ENCODE results near the gene OR4C5.
"Not testable (repeated sequence)": the region's sequence is repeated elsewhere in the genome, so short reads cannot be mapped to it uniquely, and the experiment has no call there.

Gene OR4C5

DNA sequence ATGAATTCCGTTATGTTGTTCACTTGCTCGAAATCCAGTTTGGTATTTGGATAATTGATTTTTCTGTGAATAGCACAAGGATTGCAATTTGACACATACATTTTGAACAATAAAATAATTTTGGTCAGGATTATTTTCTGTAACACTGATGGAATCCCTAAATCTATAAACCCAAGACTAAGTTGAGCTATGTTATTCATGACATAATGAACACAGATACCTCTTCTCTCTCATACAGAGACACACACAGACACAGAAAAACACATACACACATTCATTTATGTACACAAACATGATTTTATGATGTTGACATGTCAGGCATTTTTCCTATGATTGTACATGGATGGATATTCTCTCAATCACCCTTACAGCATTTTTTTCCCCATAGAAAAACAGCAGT, at the start of gene OR4C5:
TSS of gene OR4C5 (minus strand) at position 101 of the 400 bp plus-strand sequence. CDS start at position 101, 0 bp downstream.
- H3K27me3 ChIP-seq (ENCODE audit: control insufficient read depth in 5 of 5, insufficient read depth in 4 of 5, low read length in 5 of 5), result no peaks in the 10 kb centered on the region
- peaks cover 0 to 5% (median 0%) of the 10 kb centered on the region in 5 donors for H3K9me3 ChIP-seq (ENCODE audit: control insufficient read depth in 5 of 5, low read length in 5 of 5)
- H3K9ac ChIP-seq (ENCODE audit: low read length in 5 of 5), result no peak within 1 kb of the TSS

DNA sequence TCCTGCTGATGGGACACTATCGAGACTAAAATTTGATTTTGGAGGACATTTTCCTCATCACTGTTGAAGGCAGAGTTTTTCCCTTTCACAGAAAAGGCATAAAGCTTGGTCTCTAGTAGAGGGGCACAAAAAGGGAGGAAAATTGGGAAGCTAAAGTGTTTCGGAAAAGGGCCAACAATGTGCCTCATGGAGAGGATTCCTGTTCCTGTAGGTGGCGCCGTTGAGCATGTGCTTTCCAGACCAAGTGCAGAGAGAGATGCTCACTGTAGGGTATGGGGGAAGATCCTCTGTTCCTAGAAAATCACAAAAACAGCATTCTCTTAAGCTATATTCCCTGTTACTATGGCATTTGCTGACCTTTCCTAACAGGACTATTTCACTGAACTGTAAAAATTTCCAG, 18.4 kb upstream of the OR4C5 start:
- H3K9ac ChIP-seq (ENCODE audit: low read length in 5 of 5), result no peak overlapping the region
- H3K9me3 ChIP-seq (ENCODE audit: control insufficient read depth in 5 of 5, low read length in 5 of 5), result peaks cover 1 to 41% (median 20%) of the 10 kb centered on the region in 5 donors
- H3K27me3 ChIP-seq (ENCODE audit: control insufficient read depth in 5 of 5, insufficient read depth in 4 of 5, low read length in 5 of 5), result no peaks in the 10 kb centered on the region
- no peaks in the 10 kb centered on the region for H3K4me1 ChIP-seq (ENCODE audit: control insufficient read depth in 5 of 5, insufficient read depth in 5 of 5, low read length in 5 of 5)
- no peak overlapping the region for H3K27ac ChIP-seq (ENCODE audit: low read depth, low read length)
- H3K4me3 ChIP-seq (ENCODE audit: low read depth in 1 of 5, low read length in 5 of 5), result no peak overlapping the region
- H3K36me3 ChIP-seq (ENCODE audit: control insufficient read depth in 5 of 5, insufficient read depth in 5 of 5, low read length in 5 of 5), result no peaks in the 10 kb centered on the region

More for the DNA sequence above, at the start of gene OR4C5:
- H3K4me1 ChIP-seq (ENCODE audit: control insufficient read depth in 5 of 5, insufficient read depth in 5 of 5, low read length in 5 of 5), result no peaks in the 10 kb centered on the region
- no peaks in the 10 kb centered on the region for H3K36me3 ChIP-seq (ENCODE audit: control insufficient read depth in 5 of 5, insufficient read depth in 5 of 5, low read length in 5 of 5)
- no peak within 1 kb of the TSS for H3K4me3 ChIP-seq (ENCODE audit: low read depth in 1 of 5, low read length in 5 of 5)
- H3K27ac ChIP-seq (ENCODE audit: low read depth, low read length), result no peak within 1 kb of the TSS

- H3K4me3 ChIP-seq (ENCODE audit: low read depth in 1 of 5, low read length in 5 of 5); H3K27me3 ChIP-seq (ENCODE audit: control insufficient read depth in 5 of 5, insufficient read depth in 4 of 5, low read length in 5 of 5); H3K4me1 ChIP-seq (ENCODE audit: control insufficient read depth in 5 of 5, insufficient read depth in 5 of 5, low read length in 5 of 5); H3K36me3 ChIP-seq (ENCODE audit: control insufficient read depth in 5 of 5, insufficient read depth in 5 of 5, low read length in 5 of 5); H3K27ac ChIP-seq (ENCODE audit: low read depth, low read length); H3K9ac ChIP-seq (ENCODE audit: low read length in 5 of 5): not testable (repeated sequence)
- peaks cover 4 to 43% (median 24%) of the 10 kb centered on the region in 5 donors for H3K9me3 ChIP-seq (ENCODE audit: control insufficient read depth in 5 of 5, low read length in 5 of 5)
These were observed 17.9 kb upstream of the OR4C5 start for GRCh38 chr11:48384151-48384550.

DNA sequence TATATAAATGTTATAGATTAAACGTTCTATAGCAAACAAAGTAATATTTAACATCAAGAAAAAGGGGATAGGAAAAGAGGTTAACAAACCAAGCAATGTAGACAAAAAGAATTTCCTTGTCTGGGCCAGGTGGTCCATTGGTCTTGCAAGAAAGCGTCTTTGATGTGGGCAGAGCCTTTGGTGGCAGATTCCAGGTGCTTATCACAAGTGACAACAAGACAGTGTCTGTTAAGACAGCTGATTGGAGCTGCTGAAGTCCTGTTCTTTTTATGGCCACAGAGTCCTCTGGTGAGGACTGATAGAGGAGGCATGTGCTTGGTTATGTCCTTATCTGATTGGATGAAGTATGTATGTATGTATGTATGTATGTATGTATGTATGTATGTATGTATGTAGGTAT, 5.0 kb downstream of the OR4C5 start:
- peaks cover 0 to 11% (median 0%) of the 10 kb centered on the region in 5 donors for H3K9me3 ChIP-seq (ENCODE audit: control insufficient read depth in 5 of 5, low read length in 5 of 5)
- not testable (repeated sequence) for H3K27ac ChIP-seq (ENCODE audit: low read depth, low read length); H3K9ac ChIP-seq (ENCODE audit: low read length in 5 of 5); H3K4me1 ChIP-seq (ENCODE audit: control insufficient read depth in 5 of 5, insufficient read depth in 5 of 5, low read length in 5 of 5); H3K27me3 ChIP-seq (ENCODE audit: control insufficient read depth in 5 of 5, insufficient read depth in 4 of 5, low read length in 5 of 5); H3K36me3 ChIP-seq (ENCODE audit: control insufficient read depth in 5 of 5, insufficient read depth in 5 of 5, low read length in 5 of 5); H3K4me3 ChIP-seq (ENCODE audit: low read depth in 1 of 5, low read length in 5 of 5)

DNA sequence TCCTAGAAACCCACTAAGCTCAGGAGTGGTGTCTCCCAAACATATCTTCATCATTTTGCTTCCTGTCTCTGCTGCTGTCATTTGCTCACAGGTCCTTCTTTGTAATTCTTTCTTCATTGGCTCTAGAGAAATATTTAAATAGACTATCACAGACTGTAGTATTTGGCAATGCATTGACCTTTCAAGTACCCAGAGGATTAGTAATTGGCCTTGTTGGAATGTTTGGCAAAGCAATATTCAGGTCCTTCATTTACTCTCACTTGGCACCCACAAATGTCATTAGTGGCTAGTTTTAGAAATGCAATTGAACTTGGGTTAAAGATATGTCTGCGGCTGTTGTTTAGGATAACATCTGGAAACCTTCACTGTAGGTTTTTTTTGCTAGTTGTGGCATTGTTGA, 11.6 kb downstream of the OR4C5 start:
- H3K4me3 ChIP-seq (ENCODE audit: low read depth in 1 of 5, low read length in 5 of 5), result no peak overlapping the region
- H3K9ac ChIP-seq (ENCODE audit: low read length in 5 of 5), result no peak overlapping the region
- peaks cover 0 to 6% (median 3%) of the 10 kb centered on the region in 5 donors for H3K9me3 ChIP-seq (ENCODE audit: control insufficient read depth in 5 of 5, low read length in 5 of 5)
- no peaks in the 10 kb centered on the region for H3K4me1 ChIP-seq (ENCODE audit: control insufficient read depth in 5 of 5, insufficient read depth in 5 of 5, low read length in 5 of 5)
- no peak overlapping the region for H3K27ac ChIP-seq (ENCODE audit: low read depth, low read length)
- H3K36me3 ChIP-seq (ENCODE audit: control insufficient read depth in 5 of 5, insufficient read depth in 5 of 5, low read length in 5 of 5), result no peaks in the 10 kb centered on the region
- no peaks in the 10 kb centered on the region for H3K27me3 ChIP-seq (ENCODE audit: control insufficient read depth in 5 of 5, insufficient read depth in 4 of 5, low read length in 5 of 5)

DNA sequence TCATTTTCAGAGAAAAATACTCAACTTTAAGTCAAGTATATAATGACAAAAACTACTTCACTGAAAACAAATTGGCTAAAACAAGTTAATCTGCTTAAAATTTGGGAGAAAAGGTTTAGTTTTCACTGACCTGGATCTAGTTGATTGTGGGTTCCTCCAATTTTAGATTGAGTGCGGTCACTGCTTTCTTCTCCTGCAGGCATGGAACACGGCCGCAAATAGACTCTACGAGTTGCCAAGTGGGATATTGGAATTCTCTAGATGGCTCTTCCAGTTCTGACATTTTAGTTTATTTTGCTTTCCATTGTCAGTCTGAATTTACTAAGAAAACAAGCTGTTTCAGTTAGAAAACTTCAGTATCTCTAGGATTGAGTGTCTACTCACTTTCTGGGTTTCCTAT, 12.3 kb downstream of the OR4C5 start:
- peaks cover 0 to 6% (median 3%) of the 10 kb centered on the region in 5 donors for H3K9me3 ChIP-seq (ENCODE audit: control insufficient read depth in 5 of 5, low read length in 5 of 5)
- H3K4me3 ChIP-seq (ENCODE audit: low read depth in 1 of 5, low read length in 5 of 5), result no peak overlapping the region
- no peaks in the 10 kb centered on the region for H3K4me1 ChIP-seq (ENCODE audit: control insufficient read depth in 5 of 5, insufficient read depth in 5 of 5, low read length in 5 of 5)
- no peak overlapping the region for H3K9ac ChIP-seq (ENCODE audit: low read length in 5 of 5)
- H3K36me3 ChIP-seq (ENCODE audit: control insufficient read depth in 5 of 5, insufficient read depth in 5 of 5, low read length in 5 of 5), result no peaks in the 10 kb centered on the region
- no peaks in the 10 kb centered on the region for H3K27me3 ChIP-seq (ENCODE audit: control insufficient read depth in 5 of 5, insufficient read depth in 4 of 5, low read length in 5 of 5)
- no peak overlapping the region for H3K27ac ChIP-seq (ENCODE audit: low read depth, low read length)

DNA sequence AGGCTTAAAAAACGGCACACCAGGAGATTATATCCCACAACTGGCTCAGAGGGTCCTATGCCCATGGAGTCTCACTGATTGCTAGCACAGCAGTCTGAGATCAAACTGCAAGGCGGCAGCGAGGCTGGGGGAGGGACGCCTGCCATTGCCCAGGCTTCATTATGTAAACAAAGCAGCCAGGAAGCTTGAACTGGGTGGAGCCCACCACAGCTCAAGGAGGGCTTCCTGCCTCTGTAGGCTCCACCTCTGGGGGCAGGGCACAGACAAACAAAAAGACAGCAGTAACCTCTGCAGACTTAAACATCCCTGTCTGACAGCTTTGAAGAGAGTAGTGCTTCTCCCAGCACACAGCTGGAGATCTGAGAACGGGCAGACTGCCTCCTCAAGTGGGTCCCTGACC, 20.0 kb downstream of the OR4C5 start:
- not testable (repeated sequence) for H3K4me1 ChIP-seq (ENCODE audit: control insufficient read depth in 5 of 5, insufficient read depth in 5 of 5, low read length in 5 of 5); H3K36me3 ChIP-seq (ENCODE audit: control insufficient read depth in 5 of 5, insufficient read depth in 5 of 5, low read length in 5 of 5)

DNA sequence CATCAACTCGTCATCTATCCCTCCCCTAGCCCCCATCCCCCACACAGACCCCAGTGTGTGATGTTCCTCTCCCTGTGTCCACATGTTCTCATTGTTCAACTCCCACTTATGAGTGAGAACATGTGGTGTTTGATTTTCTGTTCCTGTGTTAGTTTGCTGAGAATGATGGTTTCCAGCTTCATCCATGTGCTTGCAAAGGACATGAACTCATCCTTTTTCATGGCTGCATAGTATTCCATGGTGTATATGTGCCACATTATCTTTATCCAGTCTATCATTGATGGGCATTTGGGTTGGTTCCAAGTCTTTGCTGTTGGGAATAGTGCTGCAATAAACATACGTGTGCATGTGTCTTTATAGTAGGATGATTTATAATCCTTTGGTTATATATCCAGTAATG, 23.8 kb downstream of the OR4C5 start:
- H3K9ac ChIP-seq (ENCODE audit: low read length in 5 of 5); H3K36me3 ChIP-seq (ENCODE audit: control insufficient read depth in 5 of 5, insufficient read depth in 5 of 5, low read length in 5 of 5); H3K4me1 ChIP-seq (ENCODE audit: control insufficient read depth in 5 of 5, insufficient read depth in 5 of 5, low read length in 5 of 5); H3K27me3 ChIP-seq (ENCODE audit: control insufficient read depth in 5 of 5, insufficient read depth in 4 of 5, low read length in 5 of 5); H3K4me3 ChIP-seq (ENCODE audit: low read depth in 1 of 5, low read length in 5 of 5); H3K9me3 ChIP-seq (ENCODE audit: control insufficient read depth in 5 of 5, low read length in 5 of 5); H3K27ac ChIP-seq (ENCODE audit: low read depth, low read length): not testable (repeated sequence)

More for the DNA sequence above, 20.0 kb downstream of the OR4C5 start:
- H3K27ac ChIP-seq (ENCODE audit: low read depth, low read length); H3K9me3 ChIP-seq (ENCODE audit: control insufficient read depth in 5 of 5, low read length in 5 of 5); H3K27me3 ChIP-seq (ENCODE audit: control insufficient read depth in 5 of 5, insufficient read depth in 4 of 5, low read length in 5 of 5); H3K4me3 ChIP-seq (ENCODE audit: low read depth in 1 of 5, low read length in 5 of 5); H3K9ac ChIP-seq (ENCODE audit: low read length in 5 of 5): not testable (repeated sequence)

DNA sequence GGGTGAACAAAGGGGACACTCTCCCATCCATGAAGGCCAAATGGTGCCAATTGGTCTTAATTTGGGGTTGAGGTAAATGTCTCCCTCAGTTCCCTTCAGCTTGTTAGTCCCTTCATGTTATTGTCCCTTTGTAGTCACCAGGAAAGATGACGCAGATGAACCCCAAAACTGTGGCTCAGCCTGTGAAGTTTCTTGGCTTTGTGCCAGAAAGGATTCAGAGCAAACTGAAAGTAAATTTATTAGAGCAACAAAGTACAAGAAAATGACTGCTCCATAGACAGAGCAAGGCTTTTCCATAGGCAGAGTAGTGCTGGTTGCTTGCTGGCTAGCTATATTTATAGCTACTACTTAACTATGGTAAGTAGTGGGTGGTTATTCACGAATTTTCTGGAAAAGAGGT, 24.8 kb downstream of the OR4C5 start:
- no peaks in the 10 kb centered on the region for H3K36me3 ChIP-seq (ENCODE audit: control insufficient read depth in 5 of 5, insufficient read depth in 5 of 5, low read length in 5 of 5)

DNA sequence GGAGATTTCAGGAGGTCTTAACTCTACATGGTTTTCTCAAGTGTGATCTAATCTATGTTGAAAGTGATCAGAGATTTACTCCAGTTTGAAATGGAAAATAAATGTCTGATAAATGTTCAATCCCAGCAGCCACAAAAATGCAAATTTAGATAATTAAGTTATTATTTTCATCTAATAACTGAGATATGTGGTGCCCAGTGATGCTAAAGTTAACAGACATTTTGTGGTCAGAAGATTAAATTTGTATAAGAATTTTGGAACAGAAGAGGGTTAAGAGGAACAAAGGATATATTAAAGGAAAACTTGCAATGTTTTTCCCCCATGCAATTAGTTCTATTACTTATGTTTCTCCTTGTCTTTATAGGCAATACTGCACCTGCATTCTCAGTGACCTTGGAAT, 41.6 kb downstream of the OR4C5 start, which contains the start of gene OR4C3:
TSS of gene OR4C3 (plus strand) at position 301 of the 400 bp plus-strand sequence. CDS start 102 bp downstream, outside the sequence.
- not testable (repeated sequence) for H3K9ac ChIP-seq (ENCODE audit: low read length in 5 of 5); H3K4me3 ChIP-seq (ENCODE audit: low read depth in 1 of 5, low read length in 5 of 5); H3K4me1 ChIP-seq (ENCODE audit: control insufficient read depth in 5 of 5, insufficient read depth in 5 of 5, low read length in 5 of 5); H3K36me3 ChIP-seq (ENCODE audit: control insufficient read depth in 5 of 5, insufficient read depth in 5 of 5, low read length in 5 of 5); H3K27ac ChIP-seq (ENCODE audit: low read depth, low read length); H3K27me3 ChIP-seq (ENCODE audit: control insufficient read depth in 5 of 5, insufficient read depth in 4 of 5, low read length in 5 of 5); H3K9me3 ChIP-seq (ENCODE audit: control insufficient read depth in 5 of 5, low read length in 5 of 5)

More for the DNA sequence above, 24.8 kb downstream of the OR4C5 start:
- Histone ChIP-seq H3K9ac (ENCODE audit: low read length in 5 of 5) (no peak overlapping the region), H3K27ac (ENCODE audit: low read depth, low read length) (no peak overlapping the region), H3K4me3 (ENCODE audit: low read depth in 1 of 5, low read length in 5 of 5) (no peak overlapping the region), H3K9me3 (ENCODE audit: control insufficient read depth in 5 of 5, low read length in 5 of 5) (peaks cover 0 to 5% (median 0%) of the 10 kb centered on the region in 5 donors), H3K27me3 (ENCODE audit: control insufficient read depth in 5 of 5, insufficient read depth in 4 of 5, low read length in 5 of 5) (no peaks in the 10 kb centered on the region), H3K4me1 (ENCODE audit: control insufficient read depth in 5 of 5, insufficient read depth in 5 of 5, low read length in 5 of 5) (no peaks in the 10 kb centered on the region)

GRCh38 chr11:48319813-48320212, 46.5 kb downstream of the OR4C5 start:
- not testable (repeated sequence) for H3K4me1 ChIP-seq (ENCODE audit: control insufficient read depth in 5 of 5, insufficient read depth in 5 of 5, low read length in 5 of 5); H3K27ac ChIP-seq (ENCODE audit: low read depth, low read length); H3K27me3 ChIP-seq (ENCODE audit: control insufficient read depth in 5 of 5, insufficient read depth in 4 of 5, low read length in 5 of 5); H3K4me3 ChIP-seq (ENCODE audit: low read depth in 1 of 5, low read length in 5 of 5); H3K9me3 ChIP-seq (ENCODE audit: control insufficient read depth in 5 of 5, low read length in 5 of 5); H3K36me3 ChIP-seq (ENCODE audit: control insufficient read depth in 5 of 5, insufficient read depth in 5 of 5, low read length in 5 of 5); H3K9ac ChIP-seq (ENCODE audit: low read length in 5 of 5)
